GM23338 (cell line): ENCODE data around the gene JARID2. TPM values are rescaled to one million over a fixed set of nuclear protein-coding genes. Genes with fewer than 3 reads are reported as not detected.
A peak's percentile ranks its signal among the peaks of the same experiment; 100 is the strongest.

Experiments used
- ATAC-seq: fragments of 200-7000 bp; cut with Tn5 transposase; 3 replicates; pipeline ENCODE4 v1.9.1; 2020
- DNase-seq: peaks from one replicate; pipeline ENCODE4 v3.0.0-alpha.2; 2015; ENCODE audit warnings: low spot score
- H2AFZ ChIP-seq: fragments of 200-600 bp; sonication (generic); 2 replicates; pipeline ENCODE4 v1.8.0; 2016; ENCODE audit warnings: antibody characterized with exemption, mild to moderate bottlenecking, moderate library complexity
- H3F3A ChIP-seq: fragments of 200-600 bp; sonication (generic); replicated peaks from 2 replicates; pipeline ENCODE4 v1.8.0; 2017; ENCODE audit warnings: antibody characterized with exemption, mixed run types, low read depth
- H3K27ac ChIP-seq: fragments of 200-600 bp; sonication (generic); 2 replicates; pipeline ENCODE4 v1.6.1; 2016; ENCODE audit warnings: low read depth
- H3K27me3 ChIP-seq: fragments of 200-600 bp; sonication (generic); 2 replicates; pipeline ENCODE4 v1.8.0; 2016; ENCODE audit warnings: mild to moderate bottlenecking, mixed run types, moderate library complexity; ENCODE audit not compliant: insufficient read depth
- H3K36me3 ChIP-seq: fragments of 200-600 bp; sonication (generic); 2 replicates; pipeline ENCODE4 v1.8.0; 2016; ENCODE audit warnings: mild to moderate bottlenecking; ENCODE audit not compliant: insufficient read depth
- H3K4me1 ChIP-seq: fragments of 200-600 bp; sonication (generic); 2 replicates; pipeline ENCODE4 v1.8.0; 2016; ENCODE audit warnings: mild to moderate bottlenecking, moderate library complexity; ENCODE audit not compliant: insufficient read depth
- H3K4me2 ChIP-seq: fragments of 200-600 bp; sonication (generic); 2 replicates; pipeline ENCODE4 v1.7.1; 2017; ENCODE audit warnings: mixed run types
- H3K4me3 ChIP-seq: fragments of 200-600 bp; sonication (generic); 2 replicates; pipeline ENCODE4 v1.6.1; 2016; ENCODE audit warnings: mixed run types
- H3K79me2 ChIP-seq: fragments of 200-600 bp; sonication (generic); replicated peaks from 2 replicates; pipeline ENCODE4 v1.8.0; 2017; ENCODE audit warnings: mild to moderate bottlenecking; ENCODE audit not compliant: insufficient read depth
- H3K9me2 ChIP-seq: fragments of 200-600 bp; sonication (generic); 2 replicates; pipeline ENCODE4 v1.8.0; 2017; ENCODE audit not compliant: insufficient read depth
- H4K20me1 ChIP-seq: fragments of 200-600 bp; sonication (generic); replicated peaks from 2 replicates; pipeline ENCODE4 v1.8.0; 2017; ENCODE audit warnings: mild to moderate bottlenecking; ENCODE audit not compliant: insufficient read depth
- H3K27ac Mint-ChIP-seq: 2 replicates; pipeline ENCODE4 v1.8.0; 2020; ENCODE audit warnings: inconsistent platforms, mild to moderate bottlenecking, moderate library complexity, mixed read lengths
- H3K27me3 Mint-ChIP-seq: 3 replicates; pipeline ENCODE4 v1.8.0; 2022; ENCODE audit warnings: low read depth, mild to moderate bottlenecking, moderate library complexity, mixed read lengths, inconsistent platforms; ENCODE audit not compliant: insufficient read depth, poor library complexity
- H3K36me3 Mint-ChIP-seq: 3 replicates; pipeline ENCODE4 v1.8.0; 2021; ENCODE audit warnings: low read depth, mild to moderate bottlenecking, inconsistent platforms, moderate library complexity, mixed read lengths
- H3K4me1 Mint-ChIP-seq: 3 replicates; pipeline ENCODE4 v1.8.0; 2020; ENCODE audit warnings: mild to moderate bottlenecking, inconsistent platforms, mixed read lengths
- H3K4me3 Mint-ChIP-seq: 3 replicates; pipeline ENCODE4 v1.8.0; 2021; ENCODE audit warnings: moderate library complexity, mild to moderate bottlenecking, inconsistent platforms, mixed read lengths
- H3K9me3 Mint-ChIP-seq: 3 replicates; pipeline ENCODE4 v1.8.0; 2020; ENCODE audit warnings: moderate library complexity, mild to moderate bottlenecking, inconsistent platforms, mixed read lengths
- ETS1 ChIP-seq: IDR thresholded peaks from 2 replicates; pipeline ENCODE4 v1.6.1; 2016; ENCODE audit warnings: antibody characterized with exemption
- EZH2 ChIP-seq: fragments of 200-600 bp; sonication (generic); IDR thresholded peaks from one replicate; pipeline ENCODE4 v1.8.0; 2017; ENCODE audit warnings: antibody characterized with exemption, mild to moderate bottlenecking, low read depth; ENCODE audit not compliant: unreplicated experiment
- POLR2AphosphoS5 ChIP-seq: IDR thresholded peaks from 2 replicates; pipeline ENCODE4 v1.6.1; 2016; ENCODE audit warnings: antibody characterized with exemption, low read depth
- STAT1 ChIP-seq: IDR thresholded peaks from one replicate; pipeline ENCODE4 v1.6.1; 2016; ENCODE audit warnings: antibody characterized with exemption; ENCODE audit not compliant: unreplicated experiment
- ZNF114 ChIP-seq: fragments of 250-450 bp; sonication (Bioruptor Pico); IDR thresholded peaks from 2 replicates; pipeline ENCODE4 v1.5.0; 2020; ENCODE audit warnings: mild to moderate bottlenecking, moderate library complexity
- ZNF331 ChIP-seq: fragments of 250-450 bp; sonication (Bioruptor Pico); IDR thresholded peaks from 2 replicates; pipeline ENCODE4 v1.5.0; 2020; ENCODE audit warnings: low read depth, mild to moderate bottlenecking, moderate library complexity
- polyA plus RNA-seq: library from polyadenylated mRNA; unstranded; fragments of >200 nt; fragmentation: Nextera tagmentation; extraction: Ambion mirVana; gene quantifications from 2 replicates; pipeline ENCODE4 v1.2.1, GENCODE V29; 2016
- total RNA-seq: library from RNA; depleted of rRNA; stranded (reverse); fragments of >200 nt; shearing (Covaris generic); gene quantifications from 2 replicates; pipeline ENCODE4 v1.2.3, GENCODE V29; 2014
- TF ChIP-seq, protein P1 (sequence below): fragments of 250-450 bp; sonication (Bioruptor Pico); IDR thresholded peaks from 2 replicates; pipeline ENCODE4 v1.5.0; 2020; ENCODE audit warnings: mild to moderate bottlenecking, moderate library complexity

The JARID2 gene
- total and polyA plus RNA-seq, 2 experiments from 2014 or later, result 92.8 to 196 TPM

GRCh38 chr6:15386110-15386755 lies 140.4 kb downstream of the JARID2 start:
- H4K20me1 ChIP-seq, result peaks cover 98% of the 10 kb centered on the region
- Mint-ChIP-seq H3K27ac (no peak overlapping the region; the same call in 1 of the 2 replicates), H3K4me1 (peaks cover 91% of the 10 kb centered on the region), H3K27me3 (peaks cover 31% of the 10 kb centered on the region), H3K36me3 (peaks cover 5% of the 10 kb centered on the region; the same call in 2 of the 3 replicates), H3K4me3 (no peak overlapping the region; the same call in 2 of the 3 replicates), H3K9me3 (no peaks in the 10 kb centered on the region; the same call in 2 of the 3 replicates)
- H3F3A ChIP-seq, result peaks cover 36% of the 10 kb centered on the region
- H3K27ac ChIP-seq, result no peak overlapping the region; the same call in 1 of the 2 replicates
- ATAC-seq, result no peak
- no peak for DNase-seq
- peak overlapping the region; percentile 49; the same call in 1 of the 2 replicates for H3K4me2 ChIP-seq
- no peak overlapping the region for H2AFZ ChIP-seq
- H3K79me2 ChIP-seq, result peaks cover 100% of the 10 kb centered on the region
- no peaks in the 10 kb centered on the region for H3K27me3 ChIP-seq
- no peaks in the 10 kb centered on the region for H3K36me3 ChIP-seq
- no peak overlapping the region for H3K4me3 ChIP-seq
- no peak for TF ChIP-seq POLR2AphosphoS5
- H3K9me2 ChIP-seq, result no peaks in the 10 kb centered on the region
- H3K4me1 ChIP-seq, result peaks cover 97% of the 10 kb centered on the region

DNA sequence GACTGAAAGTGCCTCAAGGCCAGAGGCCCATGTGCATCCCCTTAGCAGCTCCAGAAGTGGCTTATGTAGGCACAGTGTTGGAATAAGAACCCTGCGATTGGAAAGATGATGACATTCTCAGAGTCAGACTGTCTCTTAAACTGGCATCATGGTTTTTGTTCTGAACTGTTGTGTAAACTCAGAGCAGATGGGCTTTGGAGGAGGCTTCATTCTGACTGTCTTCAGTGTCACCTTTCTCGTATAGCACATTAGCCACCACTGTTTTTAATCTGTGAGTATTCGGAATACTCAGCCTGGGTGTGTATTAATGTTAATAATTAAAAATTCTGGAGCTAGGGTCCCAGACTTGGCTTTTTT lies 140.9 kb downstream of the JARID2 start:
- peaks cover 90% of the 10 kb centered on the region for H3K4me1 Mint-ChIP-seq
- H3K27me3 Mint-ChIP-seq, result peaks cover 28% of the 10 kb centered on the region
- H3K36me3 ChIP-seq, result no peaks in the 10 kb centered on the region
- H3K36me3 Mint-ChIP-seq, result peaks cover 5% of the 10 kb centered on the region; the same call in 2 of the 3 replicates
- H3K27ac ChIP-seq, result no peak overlapping the region; the same call in 1 of the 2 replicates
- no peaks in the 10 kb centered on the region; the same call in 2 of the 3 replicates for H3K9me3 Mint-ChIP-seq
- TF ChIP-seq, protein P1, sequence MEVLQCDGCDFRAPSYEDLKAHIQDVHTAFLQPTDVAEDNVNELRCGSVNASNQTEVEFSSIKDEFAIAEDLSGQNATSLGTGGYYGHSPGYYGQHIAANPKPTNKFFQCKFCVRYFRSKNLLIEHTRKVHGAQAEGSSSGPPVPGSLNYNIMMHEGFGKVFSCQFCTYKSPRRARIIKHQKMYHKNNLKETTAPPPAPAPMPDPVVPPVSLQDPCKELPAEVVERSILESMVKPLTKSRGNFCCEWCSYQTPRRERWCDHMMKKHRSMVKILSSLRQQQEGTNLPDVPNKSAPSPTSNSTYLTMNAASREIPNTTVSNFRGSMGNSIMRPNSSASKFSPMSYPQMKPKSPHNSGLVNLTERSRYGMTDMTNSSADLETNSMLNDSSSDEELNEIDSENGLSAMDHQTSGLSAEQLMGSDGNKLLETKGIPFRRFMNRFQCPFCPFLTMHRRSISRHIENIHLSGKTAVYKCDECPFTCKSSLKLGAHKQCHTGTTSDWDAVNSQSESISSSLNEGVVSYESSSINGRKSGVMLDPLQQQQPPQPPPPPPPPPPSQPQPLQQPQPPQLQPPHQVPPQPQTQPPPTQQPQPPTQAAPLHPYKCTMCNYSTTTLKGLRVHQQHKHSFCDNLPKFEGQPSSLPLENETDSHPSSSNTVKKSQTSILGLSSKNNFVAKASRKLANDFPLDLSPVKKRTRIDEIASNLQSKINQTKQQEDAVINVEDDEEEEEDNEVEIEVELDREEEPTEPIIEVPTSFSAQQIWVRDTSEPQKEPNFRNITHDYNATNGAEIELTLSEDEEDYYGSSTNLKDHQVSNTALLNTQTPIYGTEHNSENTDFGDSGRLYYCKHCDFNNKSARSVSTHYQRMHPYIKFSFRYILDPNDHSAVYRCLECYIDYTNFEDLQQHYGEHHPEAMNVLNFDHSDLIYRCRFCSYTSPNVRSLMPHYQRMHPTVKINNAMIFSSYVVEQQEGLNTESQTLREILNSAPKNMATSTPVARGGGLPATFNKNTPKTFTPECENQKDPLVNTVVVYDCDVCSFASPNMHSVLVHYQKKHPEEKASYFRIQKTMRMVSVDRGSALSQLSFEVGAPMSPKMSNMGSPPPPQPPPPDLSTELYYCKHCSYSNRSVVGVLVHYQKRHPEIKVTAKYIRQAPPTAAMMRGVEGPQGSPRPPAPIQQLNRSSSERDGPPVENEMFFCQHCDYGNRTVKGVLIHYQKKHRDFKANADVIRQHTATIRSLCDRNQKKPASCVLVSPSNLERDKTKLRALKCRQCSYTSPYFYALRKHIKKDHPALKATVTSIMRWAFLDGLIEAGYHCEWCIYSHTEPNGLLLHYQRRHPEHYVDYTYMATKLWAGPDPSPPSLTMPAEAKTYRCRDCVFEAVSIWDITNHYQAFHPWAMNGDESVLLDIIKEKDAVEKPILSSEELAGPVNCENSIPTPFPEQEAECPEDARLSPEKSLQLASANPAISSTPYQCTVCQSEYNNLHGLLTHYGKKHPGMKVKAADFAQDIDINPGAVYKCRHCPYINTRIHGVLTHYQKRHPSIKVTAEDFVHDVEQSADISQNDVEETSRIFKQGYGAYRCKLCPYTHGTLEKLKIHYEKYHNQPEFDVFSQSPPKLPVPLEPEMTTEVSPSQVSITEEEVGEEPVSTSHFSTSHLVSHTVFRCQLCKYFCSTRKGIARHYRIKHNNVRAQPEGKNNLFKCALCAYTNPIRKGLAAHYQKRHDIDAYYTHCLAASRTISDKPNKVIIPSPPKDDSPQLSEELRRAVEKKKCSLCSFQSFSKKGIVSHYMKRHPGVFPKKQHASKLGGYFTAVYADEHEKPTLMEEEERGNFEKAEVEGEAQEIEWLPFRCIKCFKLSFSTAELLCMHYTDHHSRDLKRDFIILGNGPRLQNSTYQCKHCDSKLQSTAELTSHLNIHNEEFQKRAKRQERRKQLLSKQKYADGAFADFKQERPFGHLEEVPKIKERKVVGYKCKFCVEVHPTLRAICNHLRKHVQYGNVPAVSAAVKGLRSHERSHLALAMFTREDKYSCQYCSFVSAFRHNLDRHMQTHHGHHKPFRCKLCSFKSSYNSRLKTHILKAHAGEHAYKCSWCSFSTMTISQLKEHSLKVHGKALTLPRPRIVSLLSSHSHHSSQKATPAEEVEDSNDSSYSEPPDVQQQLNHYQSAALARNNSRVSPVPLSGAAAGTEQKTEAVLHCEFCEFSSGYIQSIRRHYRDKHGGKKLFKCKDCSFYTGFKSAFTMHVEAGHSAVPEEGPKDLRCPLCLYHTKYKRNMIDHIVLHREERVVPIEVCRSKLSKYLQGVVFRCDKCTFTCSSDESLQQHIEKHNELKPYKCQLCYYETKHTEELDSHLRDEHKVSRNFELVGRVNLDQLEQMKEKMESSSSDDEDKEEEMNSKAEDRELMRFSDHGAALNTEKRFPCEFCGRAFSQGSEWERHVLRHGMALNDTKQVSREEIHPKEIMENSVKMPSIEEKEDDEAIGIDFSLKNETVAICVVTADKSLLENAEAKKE (CRISPR knock-in tag), result no peak
- TF ChIP-seq ETS1, result no peak
- TF ChIP-seq ZNF114 (CRISPR knock-in tag), result no peak
- TF ChIP-seq EZH2, result no peak
- TF ChIP-seq ZNF331 (CRISPR knock-in tag), result no peak
- no peak for TF ChIP-seq STAT1
- peaks cover 98% of the 10 kb centered on the region for H4K20me1 ChIP-seq
- H3K27me3 ChIP-seq, result no peaks in the 10 kb centered on the region
- DNase-seq (no peak), ATAC-seq (no peak)
- H3K79me2 ChIP-seq, result peaks cover 100% of the 10 kb centered on the region
- peaks cover 32% of the 10 kb centered on the region for H3F3A ChIP-seq
- H3K4me3 Mint-ChIP-seq, result no peak overlapping the region
- H3K9me2 ChIP-seq, result no peaks in the 10 kb centered on the region
- H3K4me2 ChIP-seq, result peak overlapping the region; percentile 42; the same call in 1 of the 2 replicates
- no peak overlapping the region for H3K27ac Mint-ChIP-seq
- H3K4me3 ChIP-seq, result no peak overlapping the region
- peaks cover 97% of the 10 kb centered on the region for H3K4me1 ChIP-seq
- no peak overlapping the region for H2AFZ ChIP-seq
